Measurements from ENCODE around the gene MYH15.

DNA sequence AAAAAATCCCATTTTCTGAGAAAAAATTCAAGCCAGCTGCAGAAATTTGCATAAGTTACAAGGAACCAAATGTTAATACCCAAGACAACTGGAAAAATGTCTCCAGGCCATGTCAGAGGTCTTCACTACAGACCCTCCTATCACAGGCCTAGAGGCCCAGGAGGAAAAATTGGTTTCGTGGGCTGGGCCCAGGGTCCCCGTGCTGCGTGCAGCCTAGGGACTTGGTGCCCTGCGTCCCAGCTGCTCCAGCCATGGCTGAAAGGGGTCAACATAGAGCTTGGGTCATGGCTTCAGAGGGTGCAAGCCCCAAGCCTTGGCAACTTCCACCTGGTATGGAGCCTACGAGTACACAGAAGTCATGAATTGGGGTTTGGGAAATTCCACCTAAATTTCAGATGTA, 78.0 kb downstream of the MYH15 start:
- TF ChIP-seq, protein P1, sequence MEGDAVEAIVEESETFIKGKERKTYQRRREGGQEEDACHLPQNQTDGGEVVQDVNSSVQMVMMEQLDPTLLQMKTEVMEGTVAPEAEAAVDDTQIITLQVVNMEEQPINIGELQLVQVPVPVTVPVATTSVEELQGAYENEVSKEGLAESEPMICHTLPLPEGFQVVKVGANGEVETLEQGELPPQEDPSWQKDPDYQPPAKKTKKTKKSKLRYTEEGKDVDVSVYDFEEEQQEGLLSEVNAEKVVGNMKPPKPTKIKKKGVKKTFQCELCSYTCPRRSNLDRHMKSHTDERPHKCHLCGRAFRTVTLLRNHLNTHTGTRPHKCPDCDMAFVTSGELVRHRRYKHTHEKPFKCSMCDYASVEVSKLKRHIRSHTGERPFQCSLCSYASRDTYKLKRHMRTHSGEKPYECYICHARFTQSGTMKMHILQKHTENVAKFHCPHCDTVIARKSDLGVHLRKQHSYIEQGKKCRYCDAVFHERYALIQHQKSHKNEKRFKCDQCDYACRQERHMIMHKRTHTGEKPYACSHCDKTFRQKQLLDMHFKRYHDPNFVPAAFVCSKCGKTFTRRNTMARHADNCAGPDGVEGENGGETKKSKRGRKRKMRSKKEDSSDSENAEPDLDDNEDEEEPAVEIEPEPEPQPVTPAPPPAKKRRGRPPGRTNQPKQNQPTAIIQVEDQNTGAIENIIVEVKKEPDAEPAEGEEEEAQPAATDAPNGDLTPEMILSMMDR (IDR thresholded peaks at IDR 0.05; ENCODE audit: poor library complexity, severe bottlenecking): no peak
- no peak for TF ChIP-seq EZH2 (IDR thresholded peaks at IDR 0.05; ENCODE audit: borderline replicate concordance, insufficient read depth, low read length, poor library complexity, severe bottlenecking)
- TF ChIP-seq POLR2AphosphoS5 (IDR thresholded peaks at IDR 0.05): no peak
- TF ChIP-seq REST (IDR thresholded peaks at IDR 0.05; ENCODE audit: borderline replicate concordance): no peak
- TF ChIP-seq TAF1 (IDR thresholded peaks at IDR 0.05; ENCODE audit: low read depth): no peak
- TF ChIP-seq EP300 (conservative IDR thresholded peaks at IDR 0.05; ENCODE audit: poor library complexity, severe bottlenecking): no peak
